ENCODE results near the gene BCL2L12.
A peak's percentile ranks its signal among the peaks of the same experiment; 100 is the strongest.

The BCL2L12 gene

DNA sequence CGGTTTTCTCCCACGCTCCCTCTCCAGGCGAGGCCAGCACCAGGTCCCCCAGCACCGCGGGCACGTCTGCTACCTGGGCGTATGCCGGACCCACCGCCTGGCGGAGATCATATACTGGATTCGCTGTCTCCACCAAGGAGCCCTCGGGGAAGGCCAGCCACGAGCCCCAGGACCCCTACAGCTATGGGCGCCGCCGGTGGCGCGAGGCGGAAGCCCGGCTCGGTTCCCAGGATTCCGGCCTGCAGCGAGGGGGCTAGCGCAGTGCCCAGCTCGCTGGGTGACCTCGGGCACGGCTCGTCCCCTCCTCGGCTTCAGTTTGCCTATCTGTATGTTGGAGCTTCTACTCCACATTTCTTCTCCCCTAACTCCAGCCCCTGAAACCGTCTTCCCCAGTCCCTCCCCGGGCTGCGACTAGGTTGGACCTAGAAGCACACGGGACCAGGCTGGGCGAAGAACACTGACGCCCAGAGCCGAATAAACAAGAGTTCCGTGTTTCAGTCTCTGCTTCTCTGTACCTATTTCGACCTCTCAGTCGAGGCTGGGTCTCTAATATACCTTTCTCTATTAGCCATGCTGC, 24.4 kb downstream of the BCL2L12 start:
- no peak for DNase-seq (ENCODE audit: low read depth)
- H3K36me3 ChIP-seq (ENCODE audit: control insufficient read depth, insufficient read depth, low read length, severe bottlenecking), result peaks cover 19% of the 10 kb centered on the region
- H3K9ac ChIP-seq (ENCODE audit: low read length), result peak overlapping the region; percentile 55
- H3K27me3 ChIP-seq (replicated peaks; ENCODE audit: control insufficient read depth, insufficient read depth, low read length), result no peaks in the 10 kb centered on the region
- H3K4me3 ChIP-seq (ENCODE audit: low read length), result peak overlapping the region; percentile 73
- no peaks in the 10 kb centered on the region for H3K9me3 ChIP-seq (ENCODE audit: control insufficient read depth, low read length)
- H3K4me1 ChIP-seq (ENCODE audit: control insufficient read depth, insufficient read depth, low read length), result peaks cover 14% of the 10 kb centered on the region

DNA sequence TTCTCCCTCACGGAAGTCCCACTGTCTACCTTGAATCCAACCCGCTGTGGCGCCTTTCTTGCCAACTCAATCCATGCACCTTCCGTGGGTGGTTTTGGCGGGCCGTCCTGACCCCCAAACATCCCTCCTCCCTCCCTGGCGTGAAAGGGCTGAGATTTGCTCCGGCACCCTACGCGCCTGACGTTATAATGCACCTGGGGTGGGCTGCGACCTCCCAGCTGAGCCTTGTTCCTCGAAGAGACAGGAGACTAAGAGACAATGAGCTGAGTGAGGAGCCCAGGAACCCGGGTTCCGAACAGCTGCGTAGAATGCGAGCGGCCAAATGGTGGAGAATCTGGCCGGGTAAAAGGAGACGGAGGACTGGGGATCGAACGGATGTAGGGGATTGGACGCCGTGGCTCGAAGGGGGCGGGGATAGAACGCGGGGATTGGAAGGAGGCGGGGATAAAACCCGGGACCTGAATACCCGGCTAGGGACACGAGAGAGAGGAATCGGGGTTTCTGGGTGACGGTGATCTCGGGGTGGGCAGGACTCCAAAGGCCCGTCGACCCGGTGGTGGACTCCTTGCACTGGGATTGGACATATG, 25.0 kb downstream of the BCL2L12 start, which contains the start of gene CPT1C:
TSS of gene CPT1C (plus strand) at position 461 of the 587 bp plus-strand sequence. CDS start 1,137 bp downstream, outside the sequence.
- Histone ChIP-seq H3K9me3 (ENCODE audit: control insufficient read depth, low read length) (no peaks in the 10 kb centered on the region), H3K27me3 (replicated peaks; ENCODE audit: control insufficient read depth, insufficient read depth, low read length) (no peaks in the 10 kb centered on the region), H3K9ac (ENCODE audit: low read length) (peak within 1 kb of the TSS; percentile 67), H3K36me3 (ENCODE audit: control insufficient read depth, insufficient read depth, low read length, severe bottlenecking) (peaks cover 13% of the 10 kb centered on the region), H3K4me3 (ENCODE audit: low read length) (peak within 1 kb of the TSS; percentile 73), H3K4me1 (ENCODE audit: control insufficient read depth, insufficient read depth, low read length) (peaks cover 14% of the 10 kb centered on the region)
- DNase-seq (ENCODE audit: low read depth), result peak; percentile 92

DNA sequence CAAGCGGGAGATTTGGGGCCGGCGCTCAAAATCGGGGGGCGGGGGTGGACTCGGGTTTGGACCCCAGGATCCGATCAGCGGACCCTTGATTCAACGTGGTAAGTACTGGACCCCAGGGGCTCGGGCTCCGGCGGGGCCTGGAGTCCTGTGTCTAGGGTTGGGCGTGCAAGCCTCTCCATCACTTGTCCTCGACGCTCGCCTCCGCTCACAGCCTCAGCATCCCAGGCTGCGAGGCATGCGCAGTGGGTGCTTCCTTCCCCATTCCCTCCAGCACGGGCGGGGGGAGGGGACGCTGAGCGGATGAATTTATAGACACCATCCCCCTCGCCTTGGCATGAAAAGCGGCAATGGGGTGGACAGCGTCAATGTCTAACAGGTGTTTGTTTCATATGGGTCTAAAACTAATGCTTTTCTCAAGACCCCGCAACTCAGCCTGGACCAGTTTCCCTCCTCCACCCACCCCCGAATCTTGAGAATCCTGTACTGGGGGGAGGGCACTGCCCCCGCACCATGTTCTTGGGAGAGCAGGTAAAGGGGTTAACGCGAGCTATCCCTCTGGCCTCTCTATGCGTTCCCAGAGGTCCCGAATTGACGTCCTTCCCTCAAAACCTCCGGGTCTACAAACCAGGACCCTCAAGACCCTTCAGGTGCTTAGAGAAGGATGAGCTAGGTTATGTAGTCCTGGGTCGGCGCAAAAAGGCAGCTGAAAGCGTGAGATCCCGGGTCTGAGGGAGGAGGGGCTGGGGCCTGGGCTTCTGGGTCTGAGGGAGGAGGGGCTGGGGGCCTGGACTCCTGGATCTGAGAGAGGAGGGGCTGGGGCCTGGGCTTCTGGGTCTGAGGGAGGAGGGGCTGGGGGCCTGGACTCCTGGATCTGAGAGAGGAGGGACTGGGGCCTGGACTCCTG, 25.8 kb downstream of the BCL2L12 start:
- peak overlapping the region; percentile 73 for H3K4me3 ChIP-seq (ENCODE audit: low read length)
- no peaks in the 10 kb centered on the region for H3K9me3 ChIP-seq (ENCODE audit: control insufficient read depth, low read length)
- H3K4me1 ChIP-seq (ENCODE audit: control insufficient read depth, insufficient read depth, low read length), result peaks cover 14% of the 10 kb centered on the region
- DNase-seq (ENCODE audit: low read depth), result peak; percentile 90
- H3K36me3 ChIP-seq (ENCODE audit: control insufficient read depth, insufficient read depth, low read length, severe bottlenecking), result peaks cover 7% of the 10 kb centered on the region
- H3K27me3 ChIP-seq (replicated peaks; ENCODE audit: control insufficient read depth, insufficient read depth, low read length), result no peaks in the 10 kb centered on the region
- peak overlapping the region; percentile 67 for H3K9ac ChIP-seq (ENCODE audit: low read length)

DNA sequence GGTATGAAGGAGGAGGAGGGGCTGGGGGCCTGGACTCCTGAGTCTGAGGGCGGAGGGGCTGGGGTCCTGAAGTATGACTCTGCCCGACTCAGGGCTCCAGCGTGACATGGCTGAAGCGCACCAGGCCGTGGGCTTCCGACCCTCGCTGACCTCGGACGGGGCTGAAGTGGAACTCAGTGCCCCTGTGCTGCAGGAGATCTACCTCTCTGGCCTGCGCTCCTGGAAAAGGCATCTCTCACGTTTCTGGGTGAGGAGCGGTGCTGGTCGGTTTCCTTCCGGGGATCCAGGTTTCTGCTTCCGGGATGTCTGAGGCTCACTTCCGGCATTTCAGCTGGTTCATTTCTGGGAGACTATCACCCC, 26.4 kb downstream of the BCL2L12 start:
- Histone ChIP-seq H3K36me3 (ENCODE audit: control insufficient read depth, insufficient read depth, low read length, severe bottlenecking) (peaks cover 4% of the 10 kb centered on the region), H3K4me3 (ENCODE audit: low read length) (peak overlapping the region; percentile 33), H3K9me3 (ENCODE audit: control insufficient read depth, low read length) (no peaks in the 10 kb centered on the region), H3K9ac (ENCODE audit: low read length) (no peak overlapping the region), H3K4me1 (ENCODE audit: control insufficient read depth, insufficient read depth, low read length) (peaks cover 14% of the 10 kb centered on the region), H3K27me3 (replicated peaks; ENCODE audit: control insufficient read depth, insufficient read depth, low read length) (no peaks in the 10 kb centered on the region)
- no peak for DNase-seq (ENCODE audit: low read depth)

DNA sequence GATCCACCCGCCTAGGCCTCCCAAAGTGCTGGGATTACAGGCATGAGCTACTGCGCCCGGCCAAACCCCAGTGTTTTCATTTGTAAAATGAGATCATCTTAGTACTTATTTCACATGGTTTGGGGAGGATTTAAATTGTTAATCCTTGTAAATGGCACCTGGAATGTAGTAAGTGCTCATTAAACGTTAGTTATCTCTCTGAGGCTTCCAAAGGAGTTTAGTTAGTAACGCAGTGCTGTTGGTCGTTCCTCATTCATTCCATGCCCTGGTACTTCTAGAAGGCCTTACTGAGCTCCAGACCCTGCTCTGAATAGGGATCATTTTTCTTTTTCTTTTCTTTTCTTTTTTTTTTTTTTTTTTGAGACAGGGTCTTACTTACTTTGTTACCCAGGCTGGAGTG, 30.4 kb downstream of the BCL2L12 start:
- Histone ChIP-seq H3K9ac (ENCODE audit: low read length) (no peak overlapping the region), H3K4me3 (ENCODE audit: low read length) (no peak overlapping the region), H3K4me1 (ENCODE audit: control insufficient read depth, insufficient read depth, low read length) (no peaks in the 10 kb centered on the region), H3K36me3 (ENCODE audit: control insufficient read depth, insufficient read depth, low read length, severe bottlenecking) (no peaks in the 10 kb centered on the region), H3K27me3 (replicated peaks; ENCODE audit: control insufficient read depth, insufficient read depth, low read length) (no peaks in the 10 kb centered on the region), H3K9me3 (ENCODE audit: control insufficient read depth, low read length) (no peaks in the 10 kb centered on the region)
- DNase-seq (ENCODE audit: low read depth), result no peak

DNA sequence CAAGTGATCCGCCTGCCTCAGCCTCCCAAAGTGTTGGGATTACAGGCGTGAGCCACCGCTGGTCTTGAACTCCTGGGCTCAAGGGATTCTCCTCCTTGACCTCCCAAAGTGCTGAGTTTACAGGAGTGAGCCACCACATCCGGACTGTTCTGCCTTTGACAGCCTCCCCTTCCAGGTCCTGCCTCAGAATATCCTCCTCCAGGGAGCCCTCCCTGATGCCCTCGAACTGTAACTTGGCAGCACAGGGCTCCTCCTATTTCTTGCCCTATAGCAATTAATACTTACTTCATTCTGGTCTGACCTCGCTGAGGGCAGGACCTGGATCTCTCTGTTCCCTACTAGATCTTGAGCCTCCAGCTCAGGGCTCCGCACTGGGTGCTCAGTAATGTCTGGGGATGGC, 31.1 kb downstream of the BCL2L12 start:
- Histone ChIP-seq H3K27me3 (replicated peaks; ENCODE audit: control insufficient read depth, insufficient read depth, low read length) (no peaks in the 10 kb centered on the region), H3K4me3 (ENCODE audit: low read length) (no peak overlapping the region), H3K36me3 (ENCODE audit: control insufficient read depth, insufficient read depth, low read length, severe bottlenecking) (no peaks in the 10 kb centered on the region), H3K4me1 (ENCODE audit: control insufficient read depth, insufficient read depth, low read length) (no peaks in the 10 kb centered on the region), H3K9ac (ENCODE audit: low read length) (no peak overlapping the region), H3K9me3 (ENCODE audit: control insufficient read depth, low read length) (no peaks in the 10 kb centered on the region)
- DNase-seq (ENCODE audit: low read depth), result no peak

DNA sequence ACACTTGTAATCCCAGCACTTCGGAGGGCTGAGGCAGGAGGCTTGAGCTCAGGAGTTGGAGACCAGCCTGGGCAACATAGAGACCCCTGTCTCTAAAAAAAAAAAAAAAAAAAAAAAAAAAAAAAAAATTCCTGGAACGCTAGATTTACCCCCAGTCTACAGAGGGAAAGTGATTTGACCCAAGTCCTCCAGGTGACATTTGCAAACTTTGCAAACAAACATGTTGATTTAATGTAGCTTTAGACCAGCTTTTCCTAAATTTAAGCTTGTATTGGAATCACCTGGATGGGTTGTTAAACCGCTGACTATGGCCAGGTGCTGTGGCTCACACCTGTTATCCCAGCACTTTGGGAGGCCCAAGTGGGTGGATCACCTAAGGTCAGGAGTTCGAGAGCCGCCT, 33.6 kb downstream of the BCL2L12 start:
- DNase-seq (ENCODE audit: low read depth), result no peak

DNA sequence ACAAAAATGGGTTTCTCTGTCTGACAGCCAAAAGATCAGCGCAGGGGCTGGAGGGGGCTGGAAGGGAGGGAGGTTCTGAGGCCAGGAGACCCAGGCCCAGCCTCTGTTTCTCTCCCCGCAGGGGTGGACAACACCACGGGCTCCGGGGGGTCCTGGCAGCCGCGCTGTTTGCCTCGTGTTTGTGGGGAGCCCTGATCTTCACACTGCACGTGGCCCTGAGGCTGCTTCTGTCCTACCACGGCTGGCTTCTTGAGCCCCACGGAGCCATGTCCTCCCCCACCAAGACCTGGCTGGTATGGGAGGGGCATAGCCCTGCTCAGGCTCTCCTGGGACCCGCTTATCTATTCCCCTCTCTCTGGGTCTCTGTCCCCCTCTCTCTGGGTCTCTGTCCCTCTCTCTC, 34.8 kb downstream of the BCL2L12 start:
- Histone ChIP-seq H3K4me3 (ENCODE audit: low read length) (no peak overlapping the region), H3K27me3 (replicated peaks; ENCODE audit: control insufficient read depth, insufficient read depth, low read length) (no peaks in the 10 kb centered on the region), H3K36me3 (ENCODE audit: control insufficient read depth, insufficient read depth, low read length, severe bottlenecking) (no peaks in the 10 kb centered on the region), H3K9ac (ENCODE audit: low read length) (no peak overlapping the region), H3K4me1 (ENCODE audit: control insufficient read depth, insufficient read depth, low read length) (no peaks in the 10 kb centered on the region), H3K9me3 (ENCODE audit: control insufficient read depth, low read length) (no peaks in the 10 kb centered on the region)
- DNase-seq (ENCODE audit: low read depth), result no peak

More for the DNA sequence above, 33.6 kb downstream of the BCL2L12 start:
- Histone ChIP-seq H3K27me3 (replicated peaks; ENCODE audit: control insufficient read depth, insufficient read depth, low read length) (no peaks in the 10 kb centered on the region), H3K4me3 (ENCODE audit: low read length) (no peak overlapping the region), H3K36me3 (ENCODE audit: control insufficient read depth, insufficient read depth, low read length, severe bottlenecking) (no peaks in the 10 kb centered on the region), H3K9ac (ENCODE audit: low read length) (no peak overlapping the region), H3K9me3 (ENCODE audit: control insufficient read depth, low read length) (no peaks in the 10 kb centered on the region), H3K4me1 (ENCODE audit: control insufficient read depth, insufficient read depth, low read length) (no peaks in the 10 kb centered on the region)

DNA sequence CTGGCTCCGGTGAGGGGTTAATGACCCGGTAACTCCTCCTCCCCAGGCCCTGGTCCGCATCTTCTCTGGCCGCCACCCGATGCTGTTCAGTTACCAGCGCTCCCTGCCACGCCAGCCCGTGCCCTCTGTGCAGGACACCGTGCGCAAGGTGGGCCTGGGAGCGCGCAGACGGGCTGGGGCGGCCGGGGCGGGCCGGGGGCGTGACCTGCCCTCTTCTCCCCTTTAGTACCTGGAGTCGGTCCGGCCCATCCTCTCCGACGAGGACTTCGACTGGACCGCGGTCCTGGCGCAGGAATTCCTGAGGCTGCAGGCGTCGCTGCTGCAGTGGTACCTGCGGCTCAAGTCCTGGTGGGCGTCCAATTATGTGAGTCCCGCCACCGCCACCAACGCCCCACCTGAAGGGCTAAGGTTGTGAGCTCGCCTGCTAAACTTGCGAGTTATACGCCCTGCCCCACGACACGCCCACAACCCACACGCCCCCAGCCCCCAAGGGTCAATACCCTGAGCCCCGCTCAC, 35.6 kb downstream of the BCL2L12 start:
- no peak for DNase-seq (ENCODE audit: low read depth)
- H3K27me3 ChIP-seq (replicated peaks; ENCODE audit: control insufficient read depth, insufficient read depth, low read length), result no peaks in the 10 kb centered on the region
- H3K9ac ChIP-seq (ENCODE audit: low read length), result no peak overlapping the region
- H3K9me3 ChIP-seq (ENCODE audit: control insufficient read depth, low read length), result no peaks in the 10 kb centered on the region
- H3K36me3 ChIP-seq (ENCODE audit: control insufficient read depth, insufficient read depth, low read length, severe bottlenecking), result no peaks in the 10 kb centered on the region
- H3K4me1 ChIP-seq (ENCODE audit: control insufficient read depth, insufficient read depth, low read length), result no peaks in the 10 kb centered on the region
- no peak overlapping the region for H3K4me3 ChIP-seq (ENCODE audit: low read length)

DNA sequence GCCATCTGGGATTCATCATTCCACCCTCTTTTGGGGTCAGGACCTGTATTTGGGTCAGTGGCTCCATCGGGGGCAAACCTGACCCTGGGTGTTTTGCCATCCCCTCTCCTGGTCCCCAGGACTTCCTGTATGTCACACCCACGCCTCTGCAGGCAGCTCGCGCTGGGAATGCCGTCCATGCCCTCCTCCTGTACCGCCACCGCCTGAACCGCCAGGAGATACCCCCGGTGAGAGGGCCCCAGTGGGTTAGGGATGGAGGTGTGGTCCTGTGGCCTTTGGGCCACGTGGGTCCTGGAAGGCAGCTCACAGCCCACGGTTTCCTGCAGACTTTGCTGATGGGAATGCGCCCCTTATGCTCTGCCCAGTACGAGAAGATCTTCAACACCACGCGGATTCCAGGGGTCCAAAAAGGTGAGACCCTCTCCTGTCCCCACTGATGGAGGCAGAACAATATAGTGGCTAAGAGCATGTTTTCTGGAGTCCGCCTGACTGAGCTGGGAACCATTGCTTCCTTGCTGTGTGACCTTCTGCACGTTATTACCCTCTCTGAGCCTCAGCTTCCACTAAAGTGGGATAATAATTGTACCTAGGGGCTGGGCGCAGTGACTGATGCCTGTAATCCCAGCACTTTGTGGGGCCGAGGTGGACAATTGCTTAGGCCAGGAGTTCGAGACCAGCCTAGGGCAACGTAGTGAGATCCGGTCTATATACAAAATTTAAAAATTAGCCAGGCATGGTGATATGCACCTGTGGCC, 39.3 kb downstream of the BCL2L12 start:
- no peak for DNase-seq (ENCODE audit: low read depth)
- H3K36me3 ChIP-seq (ENCODE audit: control insufficient read depth, insufficient read depth, low read length, severe bottlenecking), result no peaks in the 10 kb centered on the region

DNA sequence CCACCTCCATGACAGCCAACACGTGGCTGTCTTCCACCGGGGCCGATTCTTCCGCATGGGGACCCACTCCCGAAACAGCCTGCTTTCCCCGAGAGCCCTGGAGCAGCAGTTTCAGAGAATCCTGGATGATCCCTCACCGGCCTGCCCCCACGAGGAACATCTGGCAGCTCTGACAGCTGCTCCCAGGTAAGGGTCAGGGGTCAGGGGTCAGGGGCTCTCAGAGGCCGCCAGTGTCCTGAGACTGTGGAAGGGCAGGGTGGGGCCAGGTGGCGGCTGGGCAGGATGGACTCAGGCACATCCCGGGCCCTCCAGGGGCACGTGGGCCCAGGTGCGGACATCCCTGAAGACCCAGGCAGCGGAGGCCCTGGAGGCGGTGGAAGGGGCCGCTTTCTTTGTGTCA, 40.2 kb downstream of the BCL2L12 start:
- Histone ChIP-seq H3K27me3 (replicated peaks; ENCODE audit: control insufficient read depth, insufficient read depth, low read length) (no peaks in the 10 kb centered on the region), H3K4me3 (ENCODE audit: low read length) (no peak overlapping the region), H3K9me3 (ENCODE audit: control insufficient read depth, low read length) (no peaks in the 10 kb centered on the region), H3K36me3 (ENCODE audit: control insufficient read depth, insufficient read depth, low read length, severe bottlenecking) (no peaks in the 10 kb centered on the region), H3K4me1 (ENCODE audit: control insufficient read depth, insufficient read depth, low read length) (peaks cover 4% of the 10 kb centered on the region), H3K9ac (ENCODE audit: low read length) (no peak overlapping the region)
- no peak for DNase-seq (ENCODE audit: low read depth)

More for the DNA sequence above, 39.3 kb downstream of the BCL2L12 start:
- no peak overlapping the region for H3K4me3 ChIP-seq (ENCODE audit: low read length)
- H3K27me3 ChIP-seq (replicated peaks; ENCODE audit: control insufficient read depth, insufficient read depth, low read length), result no peaks in the 10 kb centered on the region
- no peak overlapping the region for H3K9ac ChIP-seq (ENCODE audit: low read length)
- no peaks in the 10 kb centered on the region for H3K9me3 ChIP-seq (ENCODE audit: control insufficient read depth, low read length)
- H3K4me1 ChIP-seq (ENCODE audit: control insufficient read depth, insufficient read depth, low read length), result no peaks in the 10 kb centered on the region

Data from adipocyte (in vitro differentiated cells).